ENCODE measurements around the gene SLFN13.

- TF ChIP-seq CTCF (IDR thresholded peaks at IDR 0.05) (no peak), REST (IDR thresholded peaks at IDR 0.05; ENCODE audit: insufficient read depth in 1 of 2, low read depth in 2 of 2, low read length in 1 of 2) (no peak), POLR2AphosphoS5 (IDR thresholded peaks at IDR 0.05; ENCODE audit: low read depth, low read length) (no peak), SIN3A (IDR thresholded peaks at IDR 0.05; ENCODE audit: borderline replicate concordance, insufficient read depth, low read depth, low read length) (no peak), TCF7L2 (IDR thresholded peaks at IDR 0.05; ENCODE audit: low read depth, low read length) (no peak)
Measured at GRCh38 chr17:35428229-35428628, 20.3 kb downstream of the SLFN13 start.
